ENCODE data around the gene TMEM63B.
A peak's percentile ranks its signal among the peaks of the same experiment; 100 is the strongest.
"Not testable (repeated sequence)": the region's sequence is repeated elsewhere in the genome, so short reads cannot be mapped to it uniquely, and the experiment has no call there.

TMEM63B gene

DNA sequence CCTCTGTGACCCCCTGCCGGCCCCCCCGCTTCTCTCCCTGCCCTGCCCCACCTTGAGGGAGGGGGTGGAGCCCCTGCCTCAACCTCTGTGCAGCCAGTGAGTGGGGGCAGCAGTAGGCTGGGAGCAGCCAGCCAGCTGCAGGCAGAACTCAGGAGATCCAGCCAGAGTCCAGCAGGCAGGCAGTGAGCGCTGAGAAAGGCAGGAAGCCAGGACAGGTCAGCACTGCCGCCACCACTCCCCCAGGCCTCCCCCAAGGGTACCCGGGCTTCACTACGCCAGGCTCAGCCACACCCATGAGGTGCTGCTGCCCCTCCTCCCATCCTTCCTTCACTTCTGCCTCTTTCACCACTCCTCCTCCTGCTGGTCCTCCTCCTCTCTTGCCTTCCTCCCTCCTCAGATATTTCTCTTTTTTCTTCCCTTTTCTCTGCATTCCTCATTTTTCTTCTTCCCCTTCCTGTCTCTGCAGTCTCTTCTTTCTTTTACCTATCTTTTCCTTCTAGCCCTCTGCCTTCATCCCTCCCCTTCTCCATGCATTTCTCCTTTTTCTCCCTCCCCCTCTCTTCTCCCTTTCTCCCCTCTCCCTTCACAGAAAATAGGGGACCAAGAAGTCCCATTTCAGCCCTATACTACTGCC, 11.5 kb downstream of the TMEM63B start:
- FAIRE-seq: no peak
- no peak for DNase-seq (ENCODE audit: insufficient read length)
- TF ChIP-seq POLR2AphosphoS5 (IDR thresholded peaks at IDR 0.05; ENCODE audit: low read depth, low read length) (no peak), POLR2A (IDR thresholded peaks at IDR 0.05; ENCODE audit: low read depth, low read length) (no peak), TAF1 (IDR thresholded peaks at IDR 0.05; ENCODE audit: borderline replicate concordance, low read depth, low read length) (no peak)

DNA sequence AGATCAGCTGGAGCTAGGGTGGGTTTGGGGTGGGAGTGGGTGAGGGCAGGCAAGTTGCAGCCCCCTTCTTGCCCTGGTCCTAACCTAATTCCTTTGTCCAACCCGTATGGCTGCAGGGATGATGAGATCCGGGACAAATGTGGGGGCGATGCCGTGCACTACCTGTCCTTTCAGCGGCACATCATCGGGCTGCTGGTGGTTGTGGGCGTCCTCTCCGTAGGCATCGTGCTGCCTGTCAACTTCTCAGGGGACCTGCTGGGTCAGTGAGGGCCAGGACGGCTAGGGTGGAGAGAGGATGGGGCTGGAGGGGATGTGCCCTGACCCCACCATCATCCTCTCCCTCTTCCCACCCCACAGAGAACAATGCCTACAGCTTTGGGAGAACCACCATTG, 12.0 kb downstream of the TMEM63B start:
- no peak for TF ChIP-seq POLR2AphosphoS5 (IDR thresholded peaks at IDR 0.05; ENCODE audit: low read depth, low read length)
- FAIRE-seq: no peak
- no peak for DNase-seq (ENCODE audit: insufficient read length)

DNA sequence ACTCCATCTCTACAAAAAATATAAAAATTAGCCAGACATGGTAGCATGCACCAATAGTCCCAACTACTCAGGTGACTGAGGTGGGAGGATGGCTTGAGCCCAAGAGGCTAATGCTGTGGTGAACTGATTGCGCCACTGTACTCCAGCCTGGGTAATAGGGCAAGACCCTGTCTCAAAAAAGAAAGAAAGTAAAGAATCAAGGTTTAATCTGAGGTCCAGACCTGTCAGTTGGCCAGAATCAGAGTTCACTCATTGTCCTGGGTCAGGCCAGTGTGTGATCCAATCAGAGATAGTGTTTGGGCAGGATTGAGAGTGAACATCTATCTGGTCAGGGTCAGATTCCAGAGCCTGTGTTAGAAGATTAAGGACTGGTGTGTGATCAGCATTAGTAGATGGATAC, 15.5 kb downstream of the TMEM63B start:
- FAIRE-seq: no peak
- TF ChIP-seq TAF1 (IDR thresholded peaks at IDR 0.05; ENCODE audit: borderline replicate concordance, low read depth, low read length) (no peak), POLR2AphosphoS5 (IDR thresholded peaks at IDR 0.05; ENCODE audit: low read depth, low read length) (no peak)
- no peak for DNase-seq (ENCODE audit: insufficient read length)

DNA sequence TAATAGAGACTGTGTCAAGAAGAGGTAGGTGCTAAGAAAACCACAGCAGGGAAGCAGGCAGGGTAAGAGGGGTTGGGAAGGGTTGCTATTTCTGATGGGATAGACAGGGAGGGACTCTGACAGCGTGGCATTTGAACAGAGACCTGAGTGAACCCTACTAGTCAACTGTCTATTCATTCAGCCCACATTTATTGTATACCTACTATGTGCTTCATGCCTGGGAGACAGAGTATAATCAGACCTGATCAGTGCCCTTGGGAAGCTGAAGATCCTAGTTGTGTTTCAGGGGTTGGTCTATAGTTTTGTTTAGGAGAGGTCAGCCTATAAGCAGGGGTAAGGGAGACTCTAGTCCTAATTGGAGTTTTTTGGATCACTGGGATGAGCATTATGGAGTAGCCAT, 16.4 kb downstream of the TMEM63B start:
- TF ChIP-seq TAF1 (IDR thresholded peaks at IDR 0.05; ENCODE audit: borderline replicate concordance, low read depth, low read length): no peak
- TF ChIP-seq POLR2A (IDR thresholded peaks at IDR 0.05; ENCODE audit: low read depth, low read length): no peak
- no peak for TF ChIP-seq POLR2AphosphoS5 (IDR thresholded peaks at IDR 0.05; ENCODE audit: low read depth, low read length)
- DNase-seq (ENCODE audit: insufficient read length) (no peak), FAIRE-seq (no peak)

DNA sequence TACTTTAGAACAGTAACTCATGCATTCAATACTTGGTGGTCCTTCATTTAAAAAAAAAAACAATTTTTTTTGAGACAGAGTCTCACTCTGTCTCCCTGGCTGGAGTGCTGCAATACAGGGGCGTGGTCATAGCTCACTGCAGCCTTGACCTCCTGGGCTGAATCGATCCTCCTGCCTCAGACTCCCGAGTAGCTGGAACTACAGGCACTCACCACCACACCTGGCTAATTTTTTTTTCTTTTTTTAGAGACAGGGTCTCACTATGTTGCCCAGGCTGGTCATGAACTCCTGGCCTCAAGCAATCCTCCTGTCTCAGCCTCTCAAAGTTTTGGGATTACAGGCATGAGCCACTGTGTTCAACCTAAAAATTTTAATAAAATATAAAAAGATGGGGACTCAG, 17.2 kb downstream of the TMEM63B start:
- not testable (repeated sequence) for DNase-seq (ENCODE audit: insufficient read length); FAIRE-seq

DNA sequence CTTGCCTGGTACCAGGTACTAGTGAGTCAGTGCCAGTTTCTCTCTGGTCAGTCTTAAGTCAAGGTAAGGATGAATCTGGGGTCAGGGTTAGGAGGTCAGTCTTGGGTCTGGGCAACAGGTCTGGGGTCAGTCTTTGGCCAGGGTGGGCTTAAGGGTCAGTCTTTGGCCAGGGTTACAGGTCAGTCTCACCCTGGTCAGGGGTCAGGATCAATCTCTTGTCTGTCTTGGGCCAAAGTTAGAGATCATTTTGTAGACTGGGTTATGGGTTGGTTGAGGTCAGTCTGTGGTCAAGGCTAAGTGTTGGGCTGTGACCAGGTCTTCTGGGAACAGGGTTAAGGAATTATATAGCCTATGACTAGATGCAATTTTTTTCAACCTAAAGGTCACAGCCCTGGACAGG, 18.5 kb downstream of the TMEM63B start:
- FAIRE-seq: no peak
- no peak for DNase-seq (ENCODE audit: insufficient read length)
- no peak for TF ChIP-seq POLR2A (IDR thresholded peaks at IDR 0.05; ENCODE audit: low read depth, low read length)
- no peak for TF ChIP-seq TAF1 (IDR thresholded peaks at IDR 0.05; ENCODE audit: borderline replicate concordance, low read depth, low read length)
- TF ChIP-seq POLR2AphosphoS5 (IDR thresholded peaks at IDR 0.05; ENCODE audit: low read depth, low read length): no peak

DNA sequence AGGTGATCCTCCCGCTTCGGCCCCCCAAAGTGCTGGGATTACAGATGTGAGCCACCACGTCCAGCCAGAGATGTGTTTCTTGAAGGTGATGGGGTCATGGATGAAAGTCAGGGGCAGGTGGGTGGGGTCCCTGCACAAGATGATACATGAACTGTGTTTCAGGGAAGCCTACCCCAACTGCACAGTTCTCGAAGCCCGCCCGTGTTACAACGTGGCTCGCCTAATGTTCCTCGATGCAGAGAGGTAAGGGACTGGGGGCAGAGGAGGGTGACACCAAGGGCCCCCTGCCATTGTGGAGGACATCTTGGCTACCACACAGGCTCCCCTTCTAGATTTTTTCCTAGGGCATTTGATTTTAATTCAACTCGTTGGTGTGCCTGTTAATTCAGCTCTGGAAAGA, 19.3 kb downstream of the TMEM63B start:
- DNase-seq (ENCODE audit: insufficient read length) (no peak), FAIRE-seq (no peak)
- TF ChIP-seq POLR2A (IDR thresholded peaks at IDR 0.05; ENCODE audit: low read depth, low read length) (no peak), POLR2AphosphoS5 (IDR thresholded peaks at IDR 0.05; ENCODE audit: low read depth, low read length) (no peak), TAF1 (IDR thresholded peaks at IDR 0.05; ENCODE audit: borderline replicate concordance, low read depth, low read length) (no peak)

DNA sequence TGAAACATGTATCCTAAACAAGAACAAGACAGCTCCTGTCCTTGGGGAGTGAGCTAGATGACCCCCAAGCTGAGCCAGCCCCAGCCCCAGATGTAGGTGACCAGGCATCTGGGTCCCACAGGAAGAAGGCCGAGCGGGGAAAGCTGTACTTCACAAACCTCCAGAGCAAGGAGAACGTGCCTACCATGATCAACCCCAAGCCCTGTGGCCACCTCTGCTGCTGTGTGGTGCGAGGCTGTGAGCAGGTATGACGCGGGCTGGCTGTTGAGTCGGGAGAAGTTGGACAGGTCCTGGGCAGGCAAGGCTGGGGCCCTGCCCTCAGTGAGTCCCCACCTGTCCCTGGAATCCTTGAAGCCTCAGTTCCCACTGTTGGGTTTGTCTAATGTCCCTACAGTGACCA, 19.9 kb downstream of the TMEM63B start:
- FAIRE-seq: no peak
- TF ChIP-seq POLR2AphosphoS5 (IDR thresholded peaks at IDR 0.05; ENCODE audit: low read depth, low read length): no peak
- no peak for TF ChIP-seq TAF1 (IDR thresholded peaks at IDR 0.05; ENCODE audit: borderline replicate concordance, low read depth, low read length)
- no peak for TF ChIP-seq POLR2A (IDR thresholded peaks at IDR 0.05; ENCODE audit: low read depth, low read length)
- DNase-seq (ENCODE audit: insufficient read length): no peak

DNA sequence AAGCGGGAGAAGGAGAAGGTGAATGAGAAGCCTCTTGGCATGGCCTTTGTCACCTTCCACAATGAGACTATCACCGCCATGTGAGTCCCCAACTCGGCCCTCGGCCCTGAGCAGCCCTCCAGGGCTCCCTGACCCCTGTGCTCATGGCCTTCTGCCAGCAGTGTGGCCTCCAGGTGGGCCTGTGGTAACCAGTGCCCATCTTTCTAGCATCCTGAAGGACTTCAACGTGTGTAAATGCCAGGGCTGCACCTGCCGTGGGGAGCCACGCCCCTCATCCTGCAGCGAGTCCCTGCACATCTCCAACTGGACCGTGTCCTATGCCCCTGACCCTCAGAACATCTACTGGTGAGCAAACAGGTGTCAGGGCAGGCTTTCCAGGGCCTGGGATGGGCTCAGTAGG, 21.0 kb downstream of the TMEM63B start:
- DNase-seq (ENCODE audit: insufficient read length) (no peak), FAIRE-seq (no peak)
- no peak for TF ChIP-seq POLR2A (IDR thresholded peaks at IDR 0.05; ENCODE audit: low read depth, low read length)
- TF ChIP-seq TAF1 (IDR thresholded peaks at IDR 0.05; ENCODE audit: borderline replicate concordance, low read depth, low read length): no peak
- TF ChIP-seq POLR2AphosphoS5 (IDR thresholded peaks at IDR 0.05; ENCODE audit: low read depth, low read length): no peak

DNA sequence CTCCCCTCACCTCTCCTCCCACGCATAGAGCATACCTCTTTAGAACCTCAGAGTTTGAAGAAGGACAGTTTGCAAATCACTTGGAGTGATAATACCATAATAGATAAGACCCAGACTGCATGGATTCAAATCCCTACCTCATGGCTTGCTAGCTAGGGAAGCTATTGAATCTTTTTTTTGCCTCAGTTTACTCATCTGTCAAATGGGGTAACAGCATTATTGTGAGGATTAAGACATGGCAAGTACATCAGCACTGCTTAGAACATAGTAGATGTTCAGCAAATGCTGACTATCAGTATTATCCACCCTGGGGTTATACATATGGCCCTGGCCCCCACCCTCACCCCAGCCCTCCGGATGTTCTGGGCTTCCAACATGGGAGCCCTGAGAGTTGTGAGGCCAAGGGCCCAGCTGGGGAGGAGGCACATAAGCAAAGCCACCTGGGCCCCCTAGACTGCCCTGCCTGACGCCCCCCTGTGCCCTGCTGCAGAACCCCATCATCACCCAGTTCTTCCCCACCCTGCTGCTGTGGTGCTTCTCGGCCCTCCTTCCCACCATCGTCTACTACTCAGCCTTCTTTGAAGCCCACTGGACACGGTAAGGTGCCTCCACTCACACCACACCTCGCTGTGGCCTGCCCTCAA, 22.1 kb downstream of the TMEM63B start:
- no peak for FAIRE-seq
- TF ChIP-seq POLR2AphosphoS5 (IDR thresholded peaks at IDR 0.05; ENCODE audit: low read depth, low read length): no peak
- peak; percentile 23; the same call in 1 of the 2 replicates for TF ChIP-seq POLR2A (IDR thresholded peaks at IDR 0.05; ENCODE audit: low read depth, low read length)

DNA sequence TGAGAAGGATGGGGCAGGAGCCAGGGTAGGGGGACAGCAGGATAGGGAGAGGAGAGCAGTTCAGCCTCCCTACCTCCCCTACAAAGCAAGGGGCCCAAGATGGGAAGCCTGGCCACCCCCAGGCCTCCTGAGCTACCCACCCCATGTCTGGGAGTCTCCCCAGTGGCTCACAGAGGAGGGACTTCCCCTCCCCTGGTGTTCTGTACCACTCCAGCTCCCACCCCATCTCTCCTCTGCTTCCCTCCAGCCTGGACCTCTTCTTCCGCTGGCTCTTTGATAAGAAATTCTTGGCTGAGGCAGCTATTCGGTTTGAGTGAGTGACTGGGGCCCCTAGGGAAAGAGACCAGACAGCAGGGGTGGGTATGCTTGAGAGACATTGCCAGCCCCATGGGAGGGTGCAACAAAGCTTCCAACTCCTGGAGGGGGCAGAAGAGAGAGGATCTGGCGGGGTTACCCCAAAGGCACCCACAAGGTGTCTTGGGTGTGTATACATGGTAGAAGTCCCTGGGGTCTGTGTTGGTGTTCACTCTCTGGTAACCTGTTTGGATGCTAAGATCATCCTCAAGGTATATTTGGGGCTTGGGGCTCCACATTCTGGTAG, 23.1 kb downstream of the TMEM63B start:
- no peak for DNase-seq (ENCODE audit: insufficient read length)
- TF ChIP-seq POLR2AphosphoS5 (IDR thresholded peaks at IDR 0.05; ENCODE audit: low read depth, low read length): no peak
- TF ChIP-seq TAF1 (IDR thresholded peaks at IDR 0.05; ENCODE audit: borderline replicate concordance, low read depth, low read length): no peak
- no peak for TF ChIP-seq POLR2A (IDR thresholded peaks at IDR 0.05; ENCODE audit: low read depth, low read length)
- no peak for FAIRE-seq

More for the DNA sequence above, 22.1 kb downstream of the TMEM63B start:
- no peak for DNase-seq (ENCODE audit: insufficient read length)

DNA sequence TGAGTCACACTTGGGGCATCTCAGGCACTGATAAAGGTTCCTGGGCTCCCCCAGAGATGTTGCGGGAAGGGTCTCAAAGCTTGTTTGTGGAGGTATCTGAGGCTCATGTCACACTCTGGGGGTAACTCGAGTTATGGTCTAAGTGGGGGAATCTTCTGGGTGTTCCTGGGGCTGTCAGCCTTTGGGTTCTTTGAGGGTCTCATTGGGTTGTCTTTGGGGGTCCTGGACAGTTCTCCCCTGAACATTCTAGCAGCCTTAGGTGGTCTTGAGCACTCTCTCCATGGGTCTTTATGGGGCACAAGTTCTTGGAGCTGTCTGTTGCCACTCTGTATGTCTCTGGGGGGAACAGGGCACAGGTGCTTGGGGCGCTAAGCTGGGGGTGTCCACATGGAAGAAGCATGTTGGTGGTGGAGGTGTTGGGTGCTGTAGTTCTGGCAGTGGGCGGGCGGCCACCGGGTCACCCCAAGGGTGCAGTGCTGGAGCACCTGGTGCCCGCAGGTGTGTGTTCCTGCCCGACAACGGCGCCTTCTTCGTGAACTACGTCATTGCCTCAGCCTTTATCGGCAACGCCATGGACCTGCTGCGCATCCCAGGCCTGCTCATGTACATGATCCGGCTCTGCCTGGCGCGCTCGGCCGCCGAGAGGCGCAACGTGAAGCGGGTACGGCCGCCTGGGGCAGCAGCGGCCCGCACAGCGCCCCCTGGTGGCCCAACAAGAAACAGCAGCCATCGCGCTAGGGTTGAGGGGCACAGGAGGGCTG, 24.2 kb downstream of the TMEM63B start:
- TF ChIP-seq TAF1 (IDR thresholded peaks at IDR 0.05; ENCODE audit: borderline replicate concordance, low read depth, low read length) (no peak), POLR2A (IDR thresholded peaks at IDR 0.05; ENCODE audit: low read depth, low read length) (no peak), POLR2AphosphoS5 (IDR thresholded peaks at IDR 0.05; ENCODE audit: low read depth, low read length) (no peak)
- peak; percentile 91 for DNase-seq (ENCODE audit: insufficient read length)
- FAIRE-seq: peak; percentile 100

Data from GM12892 (cell line).